NCI-H2081 (cell line): ENCODE data around the gene TWSG1.
A peak's percentile ranks its signal among the peaks of the same experiment; 100 is the strongest.
"Not testable (repeated sequence)": the region's sequence is repeated elsewhere in the genome, so short reads cannot be mapped to it uniquely, and the experiment has no call there.

Source experiments
- DNase-seq, 2 experiments: peaks; one replicate each; lab custom pipeline; 2025; lab: John Stamatoyannopoulos, UW

TWSG1 gene

DNA sequence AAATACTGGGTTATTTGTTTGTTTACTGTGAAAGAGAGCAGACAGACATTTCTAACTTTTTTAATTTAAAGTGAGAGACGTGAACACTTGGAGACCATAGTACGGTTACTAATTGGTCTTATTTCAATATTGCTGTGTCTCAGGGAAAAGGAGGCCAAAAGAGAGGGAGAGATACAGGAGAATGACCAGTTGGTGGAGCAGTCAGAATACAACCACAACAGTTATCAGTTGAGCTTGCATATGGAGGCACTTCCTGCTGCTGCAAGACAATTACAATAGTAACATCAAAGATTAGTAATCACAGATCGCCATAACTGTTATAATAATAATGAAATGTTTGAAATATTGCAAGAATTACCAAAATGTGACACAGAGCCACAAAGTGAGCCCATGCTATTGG, 58.2 kb downstream of the TWSG1 start:
- DNase-seq: no peak

DNA sequence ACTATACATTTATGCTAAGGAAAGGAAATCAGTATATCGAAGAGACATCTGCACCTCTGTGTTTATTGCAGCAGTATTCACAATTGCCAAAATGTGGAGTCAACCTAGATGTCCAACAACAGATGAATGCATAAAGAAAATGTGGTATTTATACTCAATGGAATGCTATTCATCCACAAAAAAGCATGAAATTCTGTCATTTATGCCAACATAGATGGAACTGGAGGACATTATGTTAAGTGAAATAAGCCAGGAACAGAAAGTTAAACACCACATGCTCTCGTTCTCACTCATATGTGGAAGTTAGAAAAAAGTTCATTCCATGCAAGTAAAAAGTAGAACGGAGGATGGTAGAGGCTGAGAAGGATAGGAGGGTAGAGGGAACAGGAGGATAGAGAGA, 59.5 kb downstream of the TWSG1 start:
- DNase-seq: no peak

DNA sequence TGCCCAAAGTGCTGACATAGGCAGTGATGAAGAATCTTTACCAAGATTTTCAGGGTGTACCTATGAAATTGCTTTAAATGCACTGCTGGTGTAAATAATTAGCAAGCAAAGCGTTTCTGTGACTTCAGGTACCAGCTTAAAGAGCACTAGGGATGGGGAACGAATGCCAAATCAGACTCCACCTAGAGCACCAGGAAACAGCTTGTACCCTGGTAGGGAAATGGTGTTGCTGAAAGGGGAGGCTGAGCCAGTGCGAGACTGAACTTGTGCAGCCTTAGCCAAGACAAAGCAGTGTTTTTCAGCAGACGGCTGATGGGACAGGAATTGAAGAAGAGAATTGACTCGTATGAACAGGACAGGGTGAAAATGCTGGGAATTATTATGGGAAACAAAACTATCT, 65.6 kb downstream of the TWSG1 start:
- DNase-seq: no peak

DNA sequence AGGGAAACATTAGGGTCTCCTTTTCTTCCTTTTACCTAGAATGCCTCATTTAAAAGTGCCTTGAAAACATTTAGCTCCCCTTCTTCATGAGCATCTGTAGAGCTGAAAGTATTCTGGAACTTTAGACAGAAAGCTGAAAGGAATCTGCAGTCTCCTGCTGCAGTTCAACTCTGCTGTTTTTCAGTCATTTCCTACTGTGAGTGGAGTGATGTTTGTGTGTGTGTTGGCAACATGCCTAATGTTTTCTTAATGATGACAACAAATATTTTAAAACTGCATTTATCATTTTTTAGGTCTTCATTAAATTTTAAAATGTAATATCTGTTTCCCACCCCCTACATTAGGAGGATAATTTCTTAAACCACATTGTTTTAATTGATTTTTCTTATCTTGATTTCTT, 66.6 kb downstream of the TWSG1 start:
- DNase-seq: no peak

DNA sequence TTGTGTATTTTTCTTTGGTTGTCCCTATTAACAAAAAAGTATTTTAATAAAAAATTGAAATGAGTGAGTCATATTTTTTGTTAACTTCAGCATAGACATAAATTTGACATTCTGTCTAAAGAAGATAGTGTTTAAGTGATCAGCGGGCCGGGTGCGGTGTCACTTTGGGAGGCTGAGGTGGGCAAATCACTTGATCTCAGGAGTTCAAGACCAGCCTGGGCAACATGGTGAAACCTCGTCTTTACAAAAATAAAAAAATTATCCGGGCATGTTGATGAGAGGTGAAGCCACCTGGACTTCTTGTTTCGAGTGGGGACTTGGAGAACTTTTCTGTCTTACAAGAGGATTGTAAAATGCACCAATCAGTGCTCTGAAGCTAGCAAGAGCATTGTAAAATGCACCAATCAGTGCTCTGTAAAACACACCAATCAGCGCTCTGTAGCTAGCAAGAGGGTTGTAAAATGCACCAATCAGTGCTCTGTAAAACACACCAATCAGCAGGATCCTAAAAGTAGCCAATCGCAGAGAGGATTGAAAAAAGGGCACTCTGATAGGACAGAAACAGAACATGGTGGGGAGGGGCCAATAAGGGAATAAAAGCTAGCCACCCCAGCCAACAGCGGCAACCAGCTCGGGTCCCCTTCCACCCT, 67.9 kb downstream of the TWSG1 start:
- DNase-seq: not testable (repeated sequence)

DNA sequence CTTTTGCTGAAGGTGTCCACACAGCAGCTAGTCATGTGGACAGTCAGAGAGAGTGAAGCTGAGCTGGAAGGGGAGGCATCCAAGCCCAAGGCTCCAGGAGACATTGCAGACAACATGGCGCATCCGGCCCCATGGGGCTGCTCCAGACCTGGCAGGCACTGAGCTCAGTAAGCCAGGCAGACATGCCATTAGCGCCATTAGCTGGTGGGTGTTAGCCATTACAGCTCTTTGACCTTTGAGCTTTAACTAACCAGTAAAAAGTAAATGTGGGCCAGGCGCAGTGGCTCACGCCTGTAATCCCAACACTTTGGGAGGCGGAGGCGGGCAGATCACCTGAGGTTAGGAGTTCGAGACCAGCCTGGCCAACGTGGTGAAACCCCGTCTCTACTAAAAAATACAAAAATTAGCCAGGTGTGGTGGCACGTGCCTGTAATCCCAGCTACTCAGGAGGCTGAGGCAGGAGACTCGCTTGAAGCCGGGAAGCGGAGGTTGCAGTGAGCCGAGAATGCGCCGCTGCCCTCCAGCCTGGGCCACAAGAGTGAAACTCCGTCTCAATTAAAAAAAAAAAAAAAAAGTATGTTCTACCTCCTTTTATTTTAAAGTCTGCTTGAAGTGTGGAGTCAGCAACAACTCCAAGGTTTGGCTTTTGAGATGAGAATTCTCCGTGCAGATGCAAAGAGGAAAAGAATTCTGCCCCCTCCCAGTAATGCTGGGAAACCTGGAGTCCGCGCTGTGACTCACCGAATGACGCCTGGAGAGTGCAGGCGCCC, 69.4 kb downstream of the TWSG1 start:
- no peak for DNase-seq

DNA sequence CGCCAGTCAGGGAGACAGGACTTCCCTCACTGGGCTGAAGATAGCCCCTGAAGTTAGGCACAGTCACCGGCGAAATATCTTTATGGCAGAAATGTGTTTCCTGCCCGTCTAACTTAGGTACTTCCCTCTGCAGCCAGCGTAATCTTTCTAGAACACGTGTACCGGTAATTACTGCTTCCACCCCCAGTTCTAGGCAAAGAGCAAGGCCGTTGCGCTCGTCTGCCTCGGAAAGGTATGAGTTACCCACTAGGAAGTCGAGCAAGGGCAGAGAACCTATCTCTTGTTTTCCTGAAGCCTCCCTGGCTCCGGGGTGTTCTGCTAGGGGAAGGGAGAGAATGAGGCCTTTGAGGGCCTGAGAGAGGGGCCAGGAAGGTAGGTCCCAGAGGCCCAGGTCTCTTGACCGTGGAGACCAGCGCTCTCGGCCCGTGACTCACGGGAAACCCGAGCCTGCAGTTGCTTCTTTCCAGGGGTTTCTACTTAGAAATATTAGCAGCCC, 70.0 kb downstream of the TWSG1 start:
- no peak for DNase-seq

DNA sequence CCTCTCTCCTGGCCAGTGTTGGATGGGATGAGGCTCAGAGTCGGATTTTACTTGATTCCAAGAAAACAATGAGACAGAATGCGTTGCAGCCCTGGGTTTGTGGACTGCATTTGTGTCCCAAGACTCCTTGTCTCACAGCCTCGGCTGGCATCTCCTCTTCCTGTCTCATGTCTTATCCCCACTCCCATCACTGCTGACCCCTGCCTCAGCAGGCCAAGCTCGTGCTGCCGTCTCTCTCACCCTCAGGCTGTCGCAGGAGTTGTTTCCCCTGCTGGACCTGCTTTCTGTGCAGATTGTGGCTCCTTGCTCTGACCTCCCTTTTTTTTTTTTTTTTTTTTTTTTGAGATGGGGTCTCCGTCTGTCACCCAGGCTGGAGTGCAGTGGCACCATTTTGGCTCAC, 70.6 kb downstream of the TWSG1 start:
- DNase-seq: no peak

DNA sequence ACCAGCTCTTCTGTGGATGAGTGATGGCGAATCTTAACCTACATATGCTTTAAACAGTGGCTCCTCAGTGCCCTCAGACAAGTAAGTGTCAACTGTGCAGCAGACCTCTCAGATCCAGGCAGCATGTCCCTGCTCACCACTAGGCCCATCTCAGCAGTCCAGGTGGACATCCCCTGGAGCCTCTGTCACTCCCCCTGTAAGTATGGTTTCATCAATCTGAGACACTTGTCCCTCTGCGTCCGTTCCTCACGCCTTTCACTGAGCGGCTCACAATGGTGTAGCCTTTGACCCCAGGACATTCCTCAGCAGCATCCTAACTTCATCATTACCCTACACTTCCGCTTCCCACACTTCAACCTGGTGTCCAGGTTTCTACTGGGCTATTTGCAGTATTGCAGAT, 71.4 kb downstream of the TWSG1 start:
- DNase-seq: no peak

DNA sequence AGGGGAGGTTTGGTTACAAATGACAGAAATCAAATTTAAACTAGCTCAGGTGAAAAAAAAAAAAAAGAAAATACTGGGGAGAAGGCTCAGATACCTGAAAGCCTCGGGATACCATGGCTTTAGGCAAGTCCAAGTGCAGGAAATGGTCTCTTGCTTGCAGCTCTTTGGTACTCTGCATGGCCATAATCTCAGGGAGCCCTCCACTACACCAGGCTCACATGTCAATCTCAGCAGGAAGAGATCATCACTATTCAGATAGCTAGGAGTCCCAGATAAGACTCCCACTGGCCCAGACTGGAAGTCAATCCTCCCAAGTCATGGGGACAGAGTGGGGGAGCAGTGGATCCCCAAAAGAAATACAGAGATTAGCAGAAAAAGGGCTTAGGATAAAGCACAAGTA, 75.9 kb downstream of the TWSG1 start:
- DNase-seq: no peak

DNA sequence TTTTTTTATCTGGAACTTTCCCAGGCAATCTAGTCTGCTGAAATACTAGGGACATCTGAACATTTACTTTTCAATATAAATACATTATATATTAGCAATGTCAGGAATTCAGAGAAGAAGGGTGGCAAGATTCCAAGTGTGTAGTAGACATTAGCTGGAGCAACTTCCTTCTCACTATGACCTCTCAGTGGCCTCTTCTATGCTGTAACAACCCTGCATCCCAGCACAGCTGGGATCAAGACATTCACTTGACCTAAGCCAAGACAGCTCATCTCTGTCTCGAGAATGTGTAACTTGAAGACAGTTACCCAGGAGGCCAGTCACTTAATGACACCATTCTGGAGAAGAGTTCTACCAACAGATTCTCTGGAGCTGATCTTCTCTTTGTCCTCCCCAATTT, 79.0 kb downstream of the TWSG1 start:
- DNase-seq: no peak

DNA sequence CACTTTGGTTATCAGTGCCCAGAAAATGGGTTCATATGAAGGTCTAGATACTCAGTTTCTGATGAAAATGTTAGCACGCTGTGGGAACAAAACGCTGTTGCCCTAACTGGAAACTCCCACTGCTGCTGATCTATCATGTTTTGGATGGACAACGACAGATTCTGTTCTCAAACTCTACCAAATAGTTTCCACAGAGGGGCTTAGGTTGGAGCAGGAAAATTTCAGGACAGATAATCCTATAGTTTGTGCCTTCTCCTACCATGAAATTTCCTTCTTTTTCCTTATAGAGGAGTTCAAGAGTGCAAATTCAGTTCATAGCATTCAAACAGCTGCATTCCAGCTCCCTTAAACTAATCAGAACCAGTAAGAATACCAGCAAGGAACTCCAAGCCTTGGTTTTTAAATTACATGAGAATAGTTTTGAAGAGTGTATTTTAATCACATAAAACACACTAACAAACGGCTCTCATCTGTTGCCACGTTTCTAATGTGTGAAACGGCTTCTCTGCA, 82.0 kb downstream of the TWSG1 start:
- DNase-seq: no peak

DNA sequence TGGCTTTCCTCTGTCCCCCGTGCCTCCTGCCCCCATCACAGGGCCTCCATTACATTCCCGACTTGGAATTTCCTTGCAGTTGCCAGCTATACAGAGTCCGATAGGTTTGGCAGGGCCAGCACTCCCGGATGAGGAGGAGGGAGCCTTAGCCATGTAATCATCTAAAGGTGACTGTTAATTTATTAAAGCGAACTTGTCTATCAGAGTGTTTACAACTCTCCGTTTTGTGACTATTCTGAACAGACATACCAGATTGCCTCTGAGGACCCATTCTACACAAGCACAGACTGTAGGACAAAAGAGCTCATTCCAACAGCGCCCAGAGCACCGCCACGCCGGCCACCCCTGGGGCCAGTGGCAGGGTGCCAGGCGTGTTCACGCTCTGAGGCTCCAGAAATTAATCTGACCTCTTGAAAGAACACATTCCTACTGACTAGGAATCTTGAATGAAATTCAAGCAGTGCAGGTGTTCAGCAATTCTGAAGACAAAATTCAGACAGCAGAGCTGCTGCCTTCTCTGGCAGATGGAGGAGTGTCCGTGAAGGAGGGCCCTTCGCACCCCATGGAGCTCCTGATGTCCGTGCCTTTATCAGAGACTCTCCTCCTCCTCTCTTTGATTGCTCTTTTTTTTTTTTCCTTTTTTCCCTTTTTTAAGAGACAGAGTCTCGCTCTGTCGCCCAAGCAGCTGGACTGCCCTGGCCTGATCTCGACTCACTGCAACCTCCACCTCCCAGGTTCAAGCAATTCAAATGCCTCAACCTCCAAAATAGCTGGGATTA, 82.7 kb downstream of the TWSG1 start:
- DNase-seq: peak in 1 of 2 experiments; percentile 25

DNA sequence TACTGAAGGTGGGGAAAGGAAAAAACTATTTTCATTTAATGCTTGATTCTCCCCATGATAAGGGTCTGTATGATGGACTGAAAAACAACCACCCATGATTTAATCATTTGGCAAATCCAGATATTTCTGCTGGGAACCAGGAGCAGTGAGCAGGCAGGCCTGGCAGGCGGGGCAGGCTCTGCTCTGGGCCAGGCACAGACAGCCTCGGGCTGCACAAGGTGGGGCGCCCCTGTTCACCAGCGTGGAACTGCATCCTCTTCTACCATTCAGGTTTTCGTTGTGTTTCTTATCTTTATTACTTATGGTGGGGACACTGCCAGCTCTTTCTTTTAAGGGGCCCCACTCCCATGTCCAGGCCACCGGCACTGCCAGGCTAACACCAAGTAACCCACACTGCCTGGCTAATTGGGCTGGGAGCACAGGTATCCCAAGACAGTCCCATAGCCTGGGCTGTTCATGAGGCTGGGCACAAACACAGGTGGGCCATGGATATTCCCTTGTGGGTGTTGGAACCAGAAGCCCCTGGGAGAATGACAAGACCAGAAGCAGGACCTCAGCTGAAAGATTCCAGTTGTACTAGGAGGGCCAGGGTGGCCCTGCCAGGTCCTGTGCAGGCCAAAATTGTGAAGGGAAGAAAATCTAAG, 83.6 kb downstream of the TWSG1 start:
- no peak for DNase-seq

DNA sequence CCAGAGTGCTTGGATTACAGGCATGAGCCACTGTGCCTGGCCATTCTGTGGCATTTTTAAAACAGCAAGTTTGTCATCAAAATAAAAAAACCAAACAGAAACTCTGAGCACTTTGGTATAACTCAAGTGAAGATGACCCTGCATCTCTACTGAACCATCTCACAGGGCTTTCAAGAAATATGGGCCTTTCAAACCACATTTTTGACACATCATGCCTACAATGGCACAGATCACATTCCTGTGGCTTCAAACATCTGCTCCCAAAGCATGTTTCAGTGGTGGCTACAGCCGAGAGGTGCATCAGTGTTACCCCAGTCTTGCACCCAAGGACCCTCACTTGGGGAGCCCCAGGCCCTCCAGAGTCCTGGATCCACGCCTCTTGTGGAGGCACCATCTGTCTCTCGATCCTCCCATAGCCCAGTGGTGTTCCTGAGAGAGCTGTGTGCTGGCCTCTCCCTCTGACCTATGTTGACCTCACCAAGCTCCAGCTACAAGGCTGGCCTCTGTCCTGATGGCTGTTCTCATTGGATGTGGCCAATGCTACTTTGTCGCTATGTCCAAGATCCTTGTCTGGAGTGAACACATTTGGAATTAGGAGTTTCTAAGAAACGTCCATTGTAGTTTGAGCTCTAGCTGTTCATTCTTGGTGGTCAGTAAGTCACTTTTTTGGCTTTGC, 85.5 kb downstream of the TWSG1 start:
- no peak for DNase-seq

DNA sequence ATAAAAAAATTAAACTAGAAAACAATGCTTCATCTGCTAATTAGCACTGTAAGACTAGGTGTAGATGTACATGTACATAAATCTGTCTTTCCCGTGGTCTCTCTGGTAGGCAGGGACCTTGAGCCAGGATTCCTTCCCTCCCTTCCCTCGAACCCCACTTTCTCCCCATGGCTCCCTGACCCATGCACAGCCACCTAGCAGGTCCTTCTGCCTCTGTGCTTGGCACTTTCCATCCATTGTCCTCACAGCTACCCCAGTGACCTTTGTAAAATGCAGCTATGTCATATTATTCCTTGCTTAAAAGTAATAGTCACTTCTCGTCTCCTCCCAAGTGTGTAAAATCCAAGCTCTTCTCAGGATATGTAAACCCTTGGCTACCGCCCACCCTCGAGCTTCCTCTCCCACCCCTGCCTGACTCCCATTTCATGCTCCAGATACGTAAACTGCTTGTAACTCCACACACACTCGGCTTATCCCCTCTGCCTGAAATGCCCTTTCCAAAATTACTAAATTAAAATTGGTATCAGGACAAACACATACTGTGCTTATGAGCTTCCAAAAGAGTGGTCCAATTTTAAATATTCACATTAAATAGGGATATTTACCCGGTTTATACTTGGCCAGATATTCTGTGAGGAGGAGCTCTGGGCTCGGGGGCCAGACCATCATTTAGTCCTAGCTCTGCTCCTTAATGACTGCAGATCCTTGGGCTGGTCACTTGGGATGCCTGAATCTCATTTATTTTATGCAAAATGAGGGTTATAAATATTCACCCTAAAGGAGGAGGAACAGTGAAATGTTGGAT, 86.7 kb downstream of the TWSG1 start:
- DNase-seq: no peak

DNA sequence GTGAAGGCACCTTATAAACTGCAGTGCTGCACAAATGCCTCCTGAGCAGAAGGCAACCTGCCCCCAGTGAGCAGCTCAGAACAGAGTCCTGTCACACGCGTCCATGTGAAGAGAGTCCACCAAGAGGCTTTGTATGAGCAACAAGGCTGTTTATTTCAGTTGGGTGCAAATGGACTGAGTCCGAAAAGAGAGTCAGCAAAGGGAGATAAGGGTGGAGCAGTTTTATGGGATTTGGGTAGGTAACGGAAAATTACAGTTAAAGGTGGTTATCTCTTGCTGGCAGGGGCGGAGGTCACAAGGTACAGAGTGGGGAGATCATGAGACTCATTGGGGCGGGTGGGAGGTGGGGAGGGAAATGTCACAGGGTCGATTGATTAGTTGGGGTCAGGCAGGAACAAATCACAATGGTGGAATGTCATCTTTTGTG, 87.3 kb downstream of the TWSG1 start:
- no peak for DNase-seq

DNA sequence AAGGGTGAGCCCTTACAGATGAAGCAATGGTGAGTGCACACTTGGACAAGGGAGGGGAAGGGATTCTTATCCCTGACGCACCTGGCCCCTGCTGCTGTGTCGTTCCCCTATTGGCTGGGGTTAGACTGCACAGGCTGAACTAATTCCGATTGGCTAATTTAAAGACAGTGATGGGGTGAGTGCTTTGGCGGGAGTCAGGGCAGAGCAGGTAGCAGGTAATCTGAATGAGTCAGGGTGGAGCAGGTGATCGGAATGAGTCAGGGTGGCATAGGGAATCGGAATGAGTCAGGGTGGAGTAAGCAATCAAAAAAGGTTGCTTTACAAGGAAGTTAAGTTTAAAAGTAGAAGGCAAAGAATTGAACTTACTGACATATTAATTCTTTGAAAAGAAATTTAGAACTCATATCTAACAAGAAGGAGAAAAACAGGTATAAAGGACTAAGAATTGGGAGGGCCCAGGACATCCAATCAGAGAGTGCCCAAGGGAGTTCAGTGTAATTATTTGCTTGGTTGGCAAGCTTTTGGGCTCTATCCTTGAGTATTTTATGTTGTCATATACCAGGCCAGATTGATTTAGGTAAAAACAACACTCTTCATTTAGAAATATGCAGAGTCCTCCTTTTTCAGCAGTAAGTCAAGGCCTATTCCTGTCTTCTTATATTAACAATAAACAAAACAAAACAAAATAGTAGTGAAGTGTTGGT, 88.4 kb downstream of the TWSG1 start:
- no peak for DNase-seq

DNA sequence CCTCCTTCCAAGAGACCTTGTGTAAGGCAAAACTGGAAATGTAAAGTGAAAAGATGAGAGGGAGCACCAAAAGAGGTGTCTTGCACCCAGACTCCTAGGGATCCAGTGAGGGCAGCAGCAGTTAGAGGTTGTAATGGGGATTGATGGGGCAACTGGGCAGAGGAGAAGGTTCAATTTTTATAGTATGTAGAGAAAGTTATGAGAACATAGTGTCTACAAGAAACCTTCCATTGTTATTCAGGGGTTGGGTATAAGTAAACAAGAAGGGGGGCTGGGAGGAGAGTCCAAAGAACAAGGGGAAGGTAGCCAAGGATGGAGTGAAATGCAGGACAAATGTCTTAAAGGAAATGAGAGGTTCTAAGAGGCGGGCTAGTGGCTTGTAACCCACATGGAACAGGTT, 89.1 kb downstream of the TWSG1 start:
- DNase-seq: not testable (repeated sequence)

DNA sequence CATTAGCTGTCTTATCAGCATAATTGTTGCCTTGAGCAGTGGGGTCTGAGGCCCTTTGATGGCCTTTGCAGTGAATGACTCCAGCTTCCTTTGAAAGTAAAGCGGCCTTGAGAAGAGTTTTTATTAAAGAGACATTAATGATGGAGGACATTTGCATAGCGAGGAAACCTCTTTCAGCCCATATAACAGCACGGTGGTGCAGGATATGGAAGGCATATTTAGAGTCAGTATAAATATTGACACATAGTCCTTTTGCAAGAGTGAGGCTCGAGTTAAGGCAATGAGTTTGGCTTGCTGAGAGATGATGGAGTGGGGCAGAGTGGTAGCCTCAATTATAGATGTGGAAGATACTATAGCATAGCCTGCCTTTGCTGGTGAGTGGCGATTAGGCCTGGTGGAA, 89.7 kb downstream of the TWSG1 start:
- not testable (repeated sequence) for DNase-seq
